Hippocampal formation (tissue), 2 donors: ENCODE results near the gene SEM1.
"Not testable (repeated sequence)": the region's sequence is repeated elsewhere in the genome, so short reads cannot be mapped to it uniquely, and the experiment has no call there.

Experiments
- DNase-seq, 2 donors: peaks; one replicate each; lab custom pipeline; 2025; lab: John Stamatoyannopoulos, UW

SEM1 gene

GRCh38 chr7:96701258-96701657, 8.4 kb downstream of the SEM1 start:
- no peak for DNase-seq

GRCh38 chr7:96700516-96700915, 9.1 kb downstream of the SEM1 start:
- DNase-seq: no peak

- no peak for DNase-seq
Measured at GRCh38 chr7:96699219-96699871, 10.3 kb downstream of the SEM1 start.

- not testable (repeated sequence) for DNase-seq
Measured at GRCh38 chr7:96698449-96698848, 11.2 kb downstream of the SEM1 start.

GRCh38 chr7:96697822-96698221, 11.8 kb downstream of the SEM1 start:
- no peak for DNase-seq

GRCh38 chr7:96695581-96695980, 14.1 kb downstream of the SEM1 start:
- no peak for DNase-seq

- DNase-seq: no peak
Measured at GRCh38 chr7:96694082-96694481, 15.6 kb downstream of the SEM1 start.

GRCh38 chr7:96691702-96692101, 17.9 kb downstream of the SEM1 start:
- no peak for DNase-seq

GRCh38 chr7:96689414-96689813, 20.2 kb downstream of the SEM1 start:
- no peak for DNase-seq

GRCh38 chr7:96686305-96686704, 23.3 kb downstream of the SEM1 start:
- DNase-seq: no peak

- no peak for DNase-seq
Measured at GRCh38 chr7:96685755-96686154, 23.9 kb downstream of the SEM1 start.

GRCh38 chr7:96685353-96685752, 24.3 kb downstream of the SEM1 start:
- DNase-seq: no peak

GRCh38 chr7:96679886-96680285, 29.8 kb downstream of the SEM1 start:
- DNase-seq: no peak

GRCh38 chr7:96676919-96677318, 32.7 kb downstream of the SEM1 start:
- no peak for DNase-seq

GRCh38 chr7:96675548-96675947, 34.1 kb downstream of the SEM1 start:
- no peak for DNase-seq

- no peak for DNase-seq
Measured at GRCh38 chr7:96674565-96674964, 35.1 kb downstream of the SEM1 start.

GRCh38 chr7:96671854-96672253, 37.8 kb downstream of the SEM1 start:
- DNase-seq: no peak

- no peak for DNase-seq
Measured at GRCh38 chr7:96670338-96671289, 39.0 kb downstream of the SEM1 start.

- no peak for DNase-seq
Measured at GRCh38 chr7:96669812-96670211, 39.8 kb downstream of the SEM1 start.

GRCh38 chr7:96667026-96667425, 42.6 kb downstream of the SEM1 start:
- DNase-seq: no peak

GRCh38 chr7:96665689-96666088, 44.0 kb downstream of the SEM1 start:
- no peak for DNase-seq

GRCh38 chr7:96664793-96665192, 44.9 kb downstream of the SEM1 start:
- no peak for DNase-seq

- DNase-seq: no peak
Measured at GRCh38 chr7:96663871-96664445, 45.7 kb downstream of the SEM1 start.
